ENCODE results near the gene CHMP4A.
A peak's percentile ranks its signal among the peaks of the same experiment; 100 is the strongest.
"Not testable (repeated sequence)": the region's sequence is repeated elsewhere in the genome, so short reads cannot be mapped to it uniquely, and the experiment has no call there.

CHMP4A gene

DNA sequence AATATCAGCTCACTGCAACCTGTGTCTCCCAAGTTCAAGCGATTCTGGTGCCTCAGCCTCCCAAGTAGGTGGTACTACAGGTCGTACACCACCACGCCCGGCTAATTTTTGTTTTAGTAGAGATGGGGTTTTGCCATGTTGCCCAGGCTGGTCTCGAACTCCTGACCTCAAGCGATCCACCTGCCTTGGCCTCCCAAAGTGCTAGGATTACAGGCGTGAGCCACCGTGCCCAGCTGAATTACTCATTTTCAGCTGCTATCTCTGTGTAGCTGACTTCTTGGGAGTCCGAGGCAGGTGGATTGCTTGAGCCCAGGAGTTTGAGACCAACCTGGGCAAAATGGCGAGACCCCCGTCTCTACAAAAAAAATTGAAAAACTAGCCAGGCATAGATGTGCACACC lies 32.1 kb upstream of the CHMP4A start:
- DNase-seq = not testable (repeated sequence)

DNA sequence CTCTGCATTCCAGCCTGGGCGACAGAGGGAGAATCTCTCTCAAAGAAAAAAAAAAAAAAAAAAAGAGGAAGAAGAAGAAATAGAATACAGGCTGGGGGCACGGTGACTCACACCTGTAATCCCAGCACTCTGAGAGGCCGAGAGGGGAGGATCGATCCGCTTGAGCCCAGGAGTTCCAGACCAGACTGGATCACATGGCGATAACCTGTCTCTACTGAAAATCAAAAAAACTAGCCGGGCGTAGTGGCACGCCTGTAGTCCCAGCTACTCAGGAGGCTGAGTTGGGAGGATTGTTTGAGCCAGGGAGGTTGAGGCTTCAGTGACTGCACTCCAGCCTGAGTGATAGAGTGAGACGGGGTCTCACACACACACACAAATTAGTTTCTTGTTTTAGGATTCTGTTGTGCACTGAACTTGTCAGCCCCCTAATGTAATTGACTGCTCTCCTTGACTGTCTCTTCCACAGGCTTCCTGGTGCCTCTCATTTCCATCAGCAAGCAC lies 30.1 kb upstream of the CHMP4A start:
- no peak for DNase-seq

DNA sequence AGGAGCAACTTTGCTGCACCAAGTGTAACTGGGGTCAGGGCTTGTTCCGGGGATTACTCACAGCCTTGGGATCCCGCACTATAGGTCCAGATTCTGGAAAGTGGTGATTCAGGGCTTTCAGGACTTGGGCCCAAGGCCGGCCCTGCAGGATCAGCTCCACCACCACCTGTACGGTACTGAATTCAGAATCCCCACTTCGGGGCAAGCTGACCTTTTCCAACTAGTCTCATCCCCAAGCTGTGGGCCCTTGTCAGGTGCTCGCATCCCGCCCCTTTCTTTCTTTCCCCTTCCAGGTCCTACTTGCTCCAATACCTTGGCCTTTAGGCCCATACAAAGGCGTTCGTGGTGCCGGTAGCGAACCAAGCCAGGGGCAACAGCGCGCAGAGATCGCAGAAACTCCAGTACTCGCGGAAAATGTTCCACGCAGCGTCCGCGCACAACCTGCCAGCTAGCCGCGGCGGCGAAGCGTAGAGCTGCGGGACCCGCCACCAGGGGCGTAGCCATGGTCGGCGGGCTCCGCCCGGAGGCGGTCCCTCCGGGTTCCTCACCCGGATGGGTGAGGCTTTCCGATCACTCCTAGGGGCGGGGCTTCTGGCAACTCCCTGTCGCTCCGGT lies 28.6 kb upstream of the CHMP4A start:
- peak; percentile 93 for DNase-seq

DNA sequence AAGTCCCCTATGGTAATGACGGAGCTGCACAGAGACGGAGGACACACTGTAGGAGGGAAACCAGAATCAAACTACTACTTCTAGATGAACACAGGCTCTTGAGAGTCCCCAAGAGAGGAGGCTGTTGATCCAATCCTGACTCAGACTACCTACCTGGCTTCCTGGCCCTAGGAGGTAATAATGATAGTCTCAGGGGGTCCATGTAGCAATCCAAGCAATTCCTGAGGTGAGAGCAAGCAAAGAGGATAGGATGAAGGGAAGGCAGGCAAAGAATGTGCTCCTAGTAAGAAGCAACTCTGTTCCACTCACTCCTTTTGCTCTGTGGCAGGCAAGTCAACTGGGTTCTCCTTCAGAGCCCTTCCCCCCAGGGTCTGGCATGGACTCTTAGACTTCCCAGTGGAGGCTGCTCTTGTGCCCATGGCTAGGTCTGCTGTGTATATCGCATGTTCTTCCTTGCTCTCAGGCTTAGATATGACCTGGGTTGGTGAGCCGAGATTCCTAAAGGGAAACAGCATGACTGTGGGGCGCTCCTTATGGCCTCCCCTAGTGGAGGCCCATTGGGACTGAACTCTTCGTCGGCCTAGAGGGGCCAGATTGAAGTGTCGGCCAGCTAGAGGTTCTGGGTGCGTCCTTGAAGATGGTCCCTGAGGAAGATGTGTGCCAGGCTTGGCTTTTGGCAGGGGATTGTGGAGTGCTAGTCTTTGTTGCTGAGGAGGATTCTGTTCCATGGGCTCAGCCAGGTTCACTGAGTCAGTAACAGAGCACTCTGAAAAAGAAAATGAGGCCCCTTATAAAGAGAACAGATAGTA lies 27.0 kb upstream of the CHMP4A start:
- no peak for DNase-seq

DNA sequence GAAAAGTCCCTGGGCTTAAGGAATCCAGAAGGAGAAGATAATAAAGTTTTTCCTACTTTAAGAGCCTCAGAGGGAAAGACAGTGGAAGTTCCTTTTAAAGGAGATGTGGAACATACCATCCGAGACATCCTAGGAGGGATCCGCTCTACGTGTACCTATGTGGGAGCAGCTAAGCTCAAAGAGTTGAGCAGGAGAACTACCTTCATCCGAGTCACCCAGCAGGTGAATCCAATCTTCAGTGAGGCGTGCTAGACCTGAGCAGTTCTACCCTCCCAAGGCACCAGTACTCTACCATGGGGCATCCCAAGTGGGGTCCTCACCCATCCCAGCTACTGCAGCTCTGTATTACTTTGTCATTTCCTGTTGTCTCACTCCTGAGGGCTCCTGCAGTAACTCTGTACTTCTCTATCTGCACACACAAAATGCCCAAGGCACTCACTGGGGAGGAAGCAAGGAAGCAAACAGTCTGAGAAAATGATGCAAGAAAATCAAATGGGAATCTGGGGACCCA lies 25.3 kb upstream of the CHMP4A start:
- no peak for DNase-seq

DNA sequence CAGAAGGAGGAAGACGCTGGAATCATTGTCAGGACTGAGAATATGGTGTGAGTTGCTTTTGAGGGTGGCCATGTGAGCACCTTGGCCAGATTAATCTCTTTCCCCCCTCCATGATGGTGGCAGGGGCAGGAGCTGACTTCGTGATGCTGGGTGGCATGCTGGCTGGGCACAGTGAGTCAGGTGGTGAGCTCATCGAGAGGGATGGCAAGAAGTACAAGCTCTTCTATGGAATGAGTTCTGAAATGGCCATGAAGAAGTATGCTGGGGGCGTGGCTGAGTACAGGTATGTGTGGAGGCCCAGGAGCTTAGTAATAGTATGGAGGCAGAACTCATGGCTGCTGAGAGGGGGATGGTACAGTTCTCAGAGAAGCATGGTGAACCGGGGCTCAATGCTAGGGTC lies 24.8 kb upstream of the CHMP4A start:
- no peak for DNase-seq

DNA sequence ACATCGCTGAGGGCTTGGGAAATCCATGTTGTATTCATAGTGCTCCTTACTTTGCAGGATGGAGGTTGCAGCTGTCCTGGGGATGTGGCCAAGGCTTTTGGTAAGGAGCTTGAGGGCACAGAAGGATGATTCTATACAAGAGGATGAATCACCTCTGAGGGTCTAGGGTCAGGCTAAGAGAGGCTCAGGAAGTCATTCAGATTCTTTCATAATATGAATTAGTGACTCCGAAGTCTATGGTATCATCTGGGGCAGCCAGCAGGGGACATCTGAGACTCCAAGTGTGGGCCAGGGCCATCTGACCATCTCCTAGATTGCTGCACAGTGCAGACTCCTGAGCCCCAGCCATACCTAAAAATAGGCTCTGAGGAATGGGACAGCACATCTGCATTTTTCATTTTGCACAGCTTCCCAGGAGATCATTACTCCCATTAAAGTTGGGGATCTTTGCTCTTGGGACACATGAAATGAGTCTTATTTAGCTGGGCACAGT lies 24.2 kb upstream of the CHMP4A start:
- DNase-seq = no peak

DNA sequence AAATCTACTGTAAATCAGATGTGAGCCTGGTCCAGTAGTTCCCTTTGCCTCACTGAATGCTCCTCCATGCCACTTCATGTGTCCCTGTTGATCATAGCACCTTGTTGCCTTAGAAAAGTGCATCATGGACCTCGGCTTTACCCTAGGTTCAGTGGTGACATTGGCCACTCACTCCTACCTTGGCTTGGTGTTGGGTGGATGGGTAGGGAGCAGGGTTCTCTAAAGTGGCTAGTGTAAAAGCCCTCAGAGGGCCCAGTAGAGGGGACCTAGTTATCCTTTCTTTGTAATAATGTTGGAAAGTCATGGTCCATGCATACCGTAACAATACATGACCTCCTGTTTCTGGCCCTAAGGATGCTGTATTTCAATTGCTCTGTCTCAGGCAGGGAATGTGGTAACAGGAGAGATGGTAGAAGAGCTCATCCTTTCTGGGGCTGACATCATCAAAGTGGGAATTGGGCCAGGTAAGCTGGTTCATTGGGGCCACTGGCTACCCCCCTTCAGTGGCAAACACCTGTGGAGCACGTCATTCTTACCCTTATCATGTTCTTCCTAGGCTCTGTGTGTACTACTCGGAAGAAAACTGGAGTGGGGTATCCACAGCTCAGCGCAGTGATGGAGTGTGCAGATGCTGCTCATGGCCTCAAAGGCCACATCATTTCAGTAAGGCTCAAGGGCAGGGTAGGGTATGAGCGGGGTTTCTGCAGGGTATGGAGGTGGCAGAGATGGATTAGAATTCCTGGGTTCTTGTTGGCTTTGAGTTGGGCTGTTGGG lies 23.6 kb upstream of the CHMP4A start:
- DNase-seq = no peak

DNA sequence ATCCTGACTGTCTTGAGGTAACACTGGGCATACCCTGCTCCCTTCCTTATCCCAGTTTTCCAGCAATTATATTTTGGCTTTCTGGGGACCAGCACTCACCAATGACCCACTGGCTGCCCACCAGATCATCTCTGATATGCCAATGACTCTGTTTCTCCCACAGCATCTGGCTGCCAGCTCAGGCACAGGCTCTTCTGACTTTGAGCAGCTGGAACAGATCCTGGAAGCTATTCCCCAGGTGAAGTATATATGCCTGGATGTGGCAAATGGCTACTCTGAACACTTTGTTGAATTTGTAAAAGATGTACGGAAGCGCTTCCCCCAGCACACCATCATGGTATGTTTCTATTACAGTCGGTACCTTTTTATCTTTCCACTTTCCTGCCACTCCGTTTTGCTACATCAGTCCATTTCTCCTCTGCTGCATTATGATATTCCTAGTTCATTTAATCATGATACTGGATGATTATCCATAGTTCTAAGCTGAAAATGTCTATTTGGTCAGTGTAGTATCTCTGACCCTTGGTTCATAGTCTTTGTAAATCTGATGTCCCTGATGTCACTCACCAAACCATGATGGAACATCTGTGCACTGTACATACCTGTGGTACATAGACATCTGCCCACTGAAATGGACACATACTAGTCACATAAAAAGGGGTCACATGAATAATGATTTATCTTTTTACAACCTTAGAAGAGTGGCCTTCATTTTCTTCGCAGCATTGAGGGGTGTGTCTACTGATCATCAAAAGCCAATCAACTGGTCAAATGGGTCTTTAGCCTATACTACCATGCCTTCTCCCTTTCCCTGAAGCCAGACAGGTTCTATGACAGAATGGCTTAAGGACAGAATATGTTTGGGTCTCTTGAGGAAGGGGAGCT lies 22.8 kb upstream of the CHMP4A start:
- no peak for DNase-seq

DNA sequence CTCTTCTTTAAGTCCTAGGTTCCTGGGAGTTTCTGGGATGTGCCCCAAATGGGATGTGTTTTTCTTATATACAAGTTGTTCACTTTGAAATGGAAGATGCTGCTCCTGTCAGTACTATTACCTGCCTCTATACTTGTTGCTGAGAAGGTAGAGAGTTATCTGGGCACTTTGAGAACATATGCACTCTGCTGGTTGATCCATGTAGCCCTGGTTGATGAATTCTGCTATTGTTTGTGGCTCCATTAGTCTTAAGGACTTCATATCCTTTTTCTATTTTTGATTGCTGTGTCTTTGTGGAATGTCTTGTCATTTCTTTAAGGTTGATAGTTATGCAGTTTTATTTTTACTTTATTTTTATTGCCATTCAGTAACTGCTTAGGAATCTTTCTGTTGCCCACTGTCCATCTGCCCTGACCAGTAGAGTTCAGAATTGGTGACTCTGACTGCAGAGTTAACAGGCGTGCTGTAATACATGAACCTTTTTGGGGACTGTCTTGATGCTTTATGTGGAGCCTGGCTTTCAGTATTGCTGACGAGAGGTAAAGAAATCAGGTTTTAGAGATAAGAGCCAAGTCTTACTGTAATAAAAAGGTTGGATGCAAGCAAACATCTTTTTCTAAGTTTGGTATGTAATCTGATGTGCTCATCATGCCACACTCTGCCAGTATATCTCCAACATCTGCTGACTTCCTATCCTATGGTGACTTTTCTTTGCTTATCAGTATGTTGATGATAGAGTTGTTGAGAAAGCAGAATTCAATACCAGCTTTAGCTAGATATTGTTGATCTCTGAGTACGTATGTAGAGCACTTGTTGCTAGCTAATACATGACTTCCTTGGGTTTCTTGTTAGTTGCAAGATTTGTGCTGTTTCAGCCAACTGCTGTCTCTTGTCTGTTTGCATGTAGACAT lies 21.1 kb upstream of the CHMP4A start:
- no peak for DNase-seq

DNA sequence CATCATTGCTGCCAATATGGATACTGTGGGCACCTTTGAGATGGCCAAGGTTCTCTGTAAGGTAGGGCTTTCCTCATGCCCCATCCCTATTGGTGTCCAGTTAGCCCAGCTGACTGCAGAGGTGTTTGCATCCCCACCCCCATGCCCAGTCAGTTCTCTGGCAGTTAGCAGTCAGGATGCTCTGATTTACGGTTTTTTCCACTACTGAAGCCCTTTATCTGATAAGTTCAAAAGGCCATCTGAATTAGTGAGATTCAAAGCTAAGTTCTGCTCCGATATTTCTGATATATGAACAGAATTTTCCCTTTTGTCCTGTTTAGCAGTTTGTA lies 20.2 kb upstream of the CHMP4A start:
- DNase-seq = peak; percentile 40

DNA sequence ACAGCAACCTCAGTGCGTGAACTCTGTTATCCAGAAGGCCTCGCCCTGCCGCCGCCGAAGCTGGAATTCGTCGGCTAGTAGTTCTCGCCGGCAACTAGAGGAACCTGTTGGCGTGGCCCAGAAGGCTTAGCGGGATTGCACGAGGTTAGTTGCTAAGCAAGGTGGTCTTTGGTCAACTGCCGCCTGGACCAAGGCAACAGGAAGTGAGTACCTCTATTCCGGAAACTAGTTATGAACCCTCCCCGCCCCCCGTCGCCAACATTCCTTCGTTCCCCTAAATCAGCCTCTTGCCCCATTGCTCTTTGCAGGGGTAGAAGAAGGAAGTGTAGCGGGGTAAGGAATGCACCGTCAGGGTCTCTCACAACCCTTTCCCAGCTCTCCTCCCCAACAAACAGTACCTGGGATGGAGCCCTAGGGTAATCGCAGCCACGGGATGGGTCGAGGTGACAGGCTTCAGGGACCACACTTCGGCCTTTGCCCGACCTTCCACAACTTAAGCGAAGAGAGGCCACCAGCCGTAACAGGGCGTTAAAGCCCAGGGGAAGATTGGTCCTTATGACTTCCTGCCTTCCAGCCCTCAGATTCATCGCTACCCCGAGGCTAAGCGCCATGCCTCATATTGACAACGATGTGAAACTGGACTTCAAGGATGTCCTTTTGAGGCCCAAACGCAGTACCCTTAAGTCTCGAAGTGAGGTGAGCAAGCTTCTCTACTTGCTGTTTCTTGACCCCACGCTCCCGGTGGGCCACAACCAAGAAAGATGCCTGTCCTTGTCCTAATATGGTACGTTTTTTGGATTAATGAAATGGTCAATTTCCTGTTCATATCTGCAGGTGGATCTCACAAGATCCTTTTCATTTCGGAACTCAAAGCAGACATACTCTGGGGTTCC lies 19.6 kb upstream of the CHMP4A start, which contains the start of gene GMPR2:
Gene GMPR2 (plus strand): TSS at position 285 of the 893 bp plus-strand sequence. CDS start 325 bp downstream, at position 610.
- no peak for DNase-seq

DNA sequence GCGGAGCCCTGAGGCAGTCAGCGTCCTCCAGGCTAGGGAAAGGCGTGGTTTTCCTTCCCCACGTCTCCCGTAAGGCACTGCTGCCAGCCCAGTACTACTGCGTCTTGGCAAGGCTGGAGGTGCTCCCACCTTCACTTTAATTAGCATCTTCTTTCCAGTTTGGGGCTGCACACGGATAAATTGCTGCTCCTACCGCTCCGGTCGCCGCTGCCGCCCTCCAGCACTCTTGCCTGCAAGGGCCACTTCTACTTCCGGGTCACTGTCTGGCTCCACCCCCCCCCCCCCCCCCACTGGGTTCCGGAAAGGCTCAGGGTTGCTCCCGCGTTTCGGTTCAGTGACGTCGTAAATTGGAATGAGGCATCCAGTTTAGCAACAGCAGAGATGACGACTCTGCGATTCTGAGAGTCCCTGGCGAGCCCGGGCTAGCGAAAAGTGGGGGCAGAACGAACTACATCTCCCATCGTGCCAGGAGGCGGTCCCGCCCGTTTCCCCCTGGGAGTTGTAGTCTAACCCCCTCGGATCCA lies 18.9 kb upstream of the CHMP4A start, which contains the start of gene NEDD8:
Gene NEDD8 (minus strand): TSS at position 247 of the 524 bp plus-strand sequence. CDS start 100 bp downstream, at position 147.
- DNase-seq = peak; percentile 92

DNA sequence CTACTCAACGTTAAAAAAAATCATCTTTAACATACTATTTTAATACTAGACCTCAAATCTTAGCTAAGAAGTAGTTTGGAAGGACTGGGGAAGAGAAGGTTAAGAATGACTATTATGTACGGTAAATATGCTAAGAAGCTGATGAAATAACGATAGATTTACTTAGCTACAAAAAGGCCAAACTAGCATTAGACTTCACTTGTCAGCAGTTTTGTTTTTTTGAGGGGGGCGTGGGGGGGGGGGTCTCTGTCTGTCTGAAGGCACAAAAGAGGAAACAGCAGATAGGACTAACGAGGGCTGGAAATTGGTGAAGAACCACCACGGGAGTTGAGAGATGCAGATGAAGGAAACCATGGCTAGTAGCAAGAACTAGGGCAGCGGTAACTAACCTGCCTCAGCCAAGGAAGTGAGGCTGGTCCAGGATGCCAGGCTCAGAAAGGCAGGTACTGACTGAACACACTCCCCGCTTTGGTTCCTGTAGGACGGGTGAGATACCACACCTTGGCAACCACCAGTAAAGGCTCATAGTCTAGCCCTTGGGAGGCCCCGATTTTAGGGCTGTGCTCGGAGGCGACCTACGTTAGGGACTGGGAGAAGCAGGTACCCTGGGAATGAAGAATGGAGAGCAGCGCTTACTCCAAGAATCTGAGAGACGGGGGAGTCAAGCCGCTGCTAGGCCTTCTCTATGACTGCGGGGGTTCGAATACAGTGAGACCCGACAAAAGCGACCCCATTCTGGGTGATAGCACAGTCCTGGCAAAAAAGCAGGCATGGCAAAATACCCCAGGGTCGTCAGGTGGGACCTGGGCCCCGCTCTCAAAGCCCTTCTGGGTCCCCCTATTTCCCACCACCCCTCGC lies 18.2 kb upstream of the CHMP4A start:
- DNase-seq = peak; percentile 40

DNA sequence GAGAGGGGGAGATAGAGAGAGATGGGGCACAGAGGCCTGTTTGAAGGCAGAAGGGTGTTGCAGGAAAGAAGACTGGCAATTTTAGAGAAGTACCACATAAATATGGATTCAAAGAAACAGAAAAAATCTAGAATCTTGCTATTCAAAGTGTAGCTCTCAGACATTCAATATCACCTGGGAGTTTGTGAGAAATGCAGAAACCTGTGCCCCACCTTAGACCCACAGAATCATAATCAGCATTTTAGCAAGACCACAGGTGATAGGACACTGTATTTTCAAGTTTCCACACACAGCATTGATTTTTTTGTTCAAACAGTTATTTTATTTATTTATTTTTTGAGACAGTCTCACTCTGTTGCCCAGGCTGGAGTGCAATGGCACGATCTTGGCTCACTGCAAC lies 15.6 kb upstream of the CHMP4A start:
- no peak for DNase-seq

DNA sequence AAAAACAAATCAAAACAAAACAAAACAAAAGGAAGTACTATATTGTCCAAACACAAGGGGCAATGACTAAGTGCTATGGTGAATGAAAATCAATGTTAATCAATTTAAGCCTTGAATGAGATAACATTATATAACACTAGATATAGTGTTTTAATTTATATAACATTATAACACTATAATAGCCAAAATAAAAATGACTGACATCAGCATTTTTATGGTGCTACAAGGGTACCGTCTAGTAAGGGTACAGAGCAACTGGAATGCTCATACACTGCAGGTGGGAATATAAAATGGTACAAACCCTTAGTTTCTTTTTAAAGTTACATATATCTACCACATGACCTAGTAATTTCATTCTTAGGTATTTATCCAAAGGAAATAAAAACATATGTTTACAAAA lies 13.2 kb upstream of the CHMP4A start:
- DNase-seq = no peak

DNA sequence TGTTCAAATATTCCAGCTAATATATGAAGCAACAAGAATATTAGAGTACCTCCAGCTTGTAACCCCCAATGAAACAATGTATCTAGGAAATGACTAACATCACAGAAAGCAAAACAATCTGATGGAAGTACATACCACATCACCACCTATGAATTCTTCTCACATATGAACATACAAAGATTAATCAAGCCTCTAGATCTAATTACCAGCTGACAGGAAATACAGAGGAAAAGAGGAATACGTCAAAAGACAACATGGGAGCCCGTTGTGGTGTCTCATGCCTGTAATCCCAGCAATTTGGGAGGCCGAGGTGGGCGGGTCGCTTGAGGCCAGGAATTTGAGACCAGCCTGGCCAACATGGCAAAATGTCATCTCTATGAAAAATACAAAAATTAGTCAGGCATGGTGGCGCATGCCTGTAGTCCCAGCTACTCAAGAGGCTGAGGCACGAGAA lies 11.4 kb upstream of the CHMP4A start:
- no peak for DNase-seq

DNA sequence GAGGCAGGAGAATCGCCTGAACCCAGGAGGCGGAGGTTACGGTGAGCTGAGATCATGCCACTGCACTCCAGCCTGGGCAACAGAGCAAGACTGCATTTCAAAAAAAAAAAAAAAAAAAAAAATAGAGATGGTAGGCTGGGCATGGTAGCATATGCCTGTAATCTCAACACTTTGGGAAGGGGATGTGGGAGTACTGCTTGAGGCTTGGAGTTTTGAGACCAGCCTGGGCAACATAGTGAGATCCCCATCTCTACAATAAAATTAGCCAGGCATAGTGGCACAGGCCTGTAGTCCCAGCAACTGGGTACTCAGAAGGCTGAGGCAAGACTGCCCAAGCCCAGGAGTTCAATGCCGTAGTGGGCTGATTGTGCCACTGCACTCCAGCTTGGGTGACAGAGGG lies 9.7 kb upstream of the CHMP4A start:
- DNase-seq = not testable (repeated sequence)

DNA sequence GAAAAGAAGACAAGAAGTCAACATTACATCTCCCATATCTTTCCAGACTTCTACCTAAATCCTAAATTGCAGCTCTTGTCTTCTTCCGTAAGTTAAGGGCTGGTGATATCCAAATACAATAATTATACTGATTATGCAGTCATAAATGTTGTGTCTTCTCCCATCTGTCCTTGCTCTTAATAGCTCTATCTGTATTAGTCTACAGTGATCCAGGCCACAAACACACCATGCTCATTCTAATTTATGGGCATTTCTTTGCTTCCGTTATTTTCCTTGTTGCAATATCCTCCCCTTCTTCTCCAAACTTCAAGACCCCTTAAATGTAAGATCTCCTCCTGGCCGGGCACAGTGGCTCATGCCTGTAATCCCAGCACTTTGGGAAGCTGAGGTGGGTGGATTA lies 6.2 kb upstream of the CHMP4A start:
- no peak for DNase-seq
